Cardiac fibroblast (primary cell): ENCODE data around the gene SIGLEC11.

Experiments used
- DNase-seq, 2 donors: peaks; one replicate each; pipeline versions ENCODE4 v3.0.0 to v3.0.0-alpha.2; 2010; ENCODE audit warnings: low read depth in 2 of 2
- H3K4me3 ChIP-seq, 2 donors: replicated peaks in 1 of 2; 1 replicate in 1 of 2; 2 replicates in 1 of 2; pipeline ENCODE4 v1.5.1; 2011; ENCODE audit warnings: low read depth in 2 of 2, low read length in 2 of 2, mild to moderate bottlenecking in 2 of 2, moderate library complexity in 1 of 2
- CTCF ChIP-seq: IDR thresholded peaks from one replicate; pipeline ENCODE4 v1.5.1; 2011; ENCODE audit warnings: low read depth, mild to moderate bottlenecking, low read length, inconsistent platforms

SIGLEC11 gene

DNA sequence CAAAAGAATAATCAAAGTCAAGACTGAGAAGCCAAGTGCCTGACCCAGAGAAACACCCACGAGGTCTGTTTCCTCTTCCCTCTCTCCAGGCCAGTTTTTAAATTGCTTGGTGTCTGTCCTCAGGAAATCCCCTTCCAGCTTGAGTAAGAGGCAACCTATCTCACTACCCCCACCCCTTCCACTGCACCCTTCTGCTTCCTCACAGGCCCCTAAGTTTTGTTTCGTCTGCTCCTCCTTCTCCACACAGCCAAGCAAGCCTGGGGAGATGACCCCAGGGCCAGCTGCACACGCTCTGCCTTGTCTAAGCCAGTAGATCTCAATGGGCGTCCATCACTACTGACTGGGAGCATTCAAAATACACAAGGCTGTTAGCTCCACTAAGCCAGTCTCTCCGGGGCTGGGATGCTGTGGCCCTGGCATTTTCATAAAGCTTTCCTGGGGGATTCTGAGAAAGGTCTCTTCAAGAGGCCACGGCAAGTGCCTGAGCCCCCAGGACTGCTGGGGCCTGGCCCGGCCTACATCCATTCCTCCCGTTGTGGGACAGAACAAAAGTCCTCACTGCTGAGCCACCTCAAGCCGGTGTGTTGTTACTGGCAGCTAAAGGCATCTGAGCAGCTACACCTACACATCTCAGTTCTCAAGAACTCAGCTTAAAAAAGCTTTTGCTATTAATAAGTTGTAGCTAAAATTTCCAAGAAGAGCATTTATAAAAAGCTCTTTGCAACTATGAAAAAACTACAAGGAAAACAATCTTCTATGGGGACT lies 49.4 kb downstream of the SIGLEC11 start:
- no peak for TF ChIP-seq CTCF
- H3K4me3 ChIP-seq: no peak overlapping the region
- peak in 1 of 2 donors; percentile 20 for DNase-seq

DNA sequence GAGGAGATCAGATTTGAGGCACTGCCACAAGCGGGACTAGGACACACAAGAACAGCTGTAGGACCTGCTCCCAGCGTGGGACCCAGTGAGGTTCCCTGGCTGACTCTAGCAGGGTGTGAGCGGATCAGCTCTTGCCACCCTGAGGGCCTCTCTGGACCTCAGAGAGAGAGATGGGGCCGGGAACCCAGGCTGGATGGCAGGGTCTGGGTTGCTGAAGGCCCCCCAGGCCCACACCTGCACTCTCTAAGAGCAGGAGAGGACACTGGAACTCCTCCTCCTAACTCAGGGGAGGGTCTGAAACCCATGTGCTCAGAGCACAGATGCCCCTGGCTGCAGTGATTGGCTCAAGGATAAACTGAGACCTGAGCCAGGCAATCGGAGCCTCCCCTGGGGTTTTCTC lies 50.8 kb downstream of the SIGLEC11 start:
- no peak for DNase-seq
- no peak for TF ChIP-seq CTCF
- no peak overlapping the region for H3K4me3 ChIP-seq

- H3K4me3 ChIP-seq: no peak overlapping the region
- no peak for DNase-seq
- TF ChIP-seq CTCF: no peak
Measured at GRCh38 chr19:49908480-49909420, 52.2 kb downstream of the SIGLEC11 start.

DNA sequence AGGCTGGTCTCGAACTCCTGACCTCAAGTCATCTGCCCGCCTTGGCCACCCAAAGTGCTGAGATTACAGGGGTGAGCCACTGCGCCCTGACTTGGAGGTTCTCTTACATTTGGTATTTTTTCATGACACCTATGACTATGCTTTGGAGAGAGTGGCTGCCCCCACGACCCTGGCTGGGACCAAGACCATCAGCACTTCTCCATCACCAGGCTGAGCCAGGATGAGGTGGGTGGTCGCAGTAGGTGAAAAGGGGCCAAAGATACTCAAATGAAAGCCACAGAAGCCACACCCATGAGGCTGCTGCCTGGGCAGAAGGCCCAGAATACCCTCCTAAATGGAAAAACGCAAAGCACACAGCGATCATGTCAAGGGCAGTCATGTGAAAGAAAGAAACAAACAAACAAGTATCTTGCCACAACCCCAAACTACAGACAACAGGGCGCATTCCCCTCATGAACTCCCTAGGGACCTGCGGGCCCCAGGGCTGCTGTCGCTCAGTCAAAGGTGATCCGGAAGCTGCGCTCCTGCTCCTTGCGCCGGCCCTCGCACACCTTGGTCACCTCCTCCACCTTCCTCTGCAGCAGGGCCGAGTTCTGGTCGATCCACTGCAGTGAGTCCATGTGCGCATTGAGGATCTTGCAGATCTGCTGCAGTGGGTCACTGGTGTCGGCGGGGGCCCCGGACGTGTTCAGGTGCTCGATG lies 53.1 kb downstream of the SIGLEC11 start:
- TF ChIP-seq CTCF: no peak
- no peak for DNase-seq
- no peak overlapping the region for H3K4me3 ChIP-seq

DNA sequence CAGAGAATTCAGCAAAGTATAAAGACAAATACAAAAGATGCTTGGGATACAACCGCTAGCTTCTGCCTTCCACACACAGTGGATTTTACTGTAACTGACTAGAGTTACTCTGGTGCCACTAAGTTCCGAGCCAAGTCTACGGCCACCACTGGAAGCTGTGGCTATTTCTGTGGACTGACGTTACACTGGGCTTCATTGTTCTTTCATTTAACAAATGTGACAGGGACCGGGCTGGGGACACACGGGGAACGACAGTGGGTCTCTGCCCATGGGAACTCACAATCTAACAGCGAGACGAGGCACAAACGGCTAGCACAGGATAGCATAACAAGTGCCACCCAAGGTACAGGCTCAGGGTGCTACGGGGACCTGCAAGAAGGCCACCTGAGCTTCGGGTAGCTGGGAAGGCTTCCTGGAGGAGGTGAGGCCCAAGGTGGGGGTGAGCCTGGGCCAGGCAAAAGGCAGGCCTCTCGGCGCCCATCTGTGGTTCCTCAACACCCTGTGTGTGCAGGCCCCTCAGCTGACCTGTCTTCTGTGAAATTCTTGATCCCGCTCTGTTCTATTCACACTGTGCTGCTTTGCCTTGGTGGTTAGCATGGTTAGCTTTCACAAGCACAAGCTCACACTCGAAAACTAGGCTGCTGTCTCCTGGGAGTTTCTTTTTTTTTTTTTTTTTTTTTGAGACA lies 54.0 kb downstream of the SIGLEC11 start:
- TF ChIP-seq CTCF: no peak
- DNase-seq: no peak
- H3K4me3 ChIP-seq: no peak overlapping the region

- no peak for DNase-seq
- no peak for TF ChIP-seq CTCF
Measured at GRCh38 chr19:49904136-49904535, 56.8 kb downstream of the SIGLEC11 start.

More at GRCh38 chr19:49904136-49904535, 56.8 kb downstream of the SIGLEC11 start:
- H3K4me3 ChIP-seq: no peak overlapping the region
